Colonic mucosa (tissue), 4 donors: ENCODE measurements around the gene SHISAL1. TPM values are rescaled to one million over a fixed set of nuclear protein-coding genes. Genes with fewer than 3 reads are reported as not detected.

ENCODE experiments used
- DNase-seq: peaks from one replicate; pipeline ENCODE4 v3.0.0-alpha.2; 2020
- H3K27ac ChIP-seq: fragments of 200-600 bp; one replicate; pipeline ENCODE4 v1.8.0; 2021
- H3K27me3 ChIP-seq: fragments of 200-600 bp; one replicate; pipeline ENCODE4 v1.8.0; 2021
- H3K36me3 ChIP-seq: fragments of 200-600 bp; one replicate; pipeline ENCODE4 v1.8.0; 2021
- H3K4me1 ChIP-seq: fragments of 200-600 bp; one replicate; pipeline ENCODE4 v1.8.0; 2021; ENCODE audit warnings: mild to moderate bottlenecking
- H3K4me3 ChIP-seq: fragments of 200-600 bp; one replicate; pipeline ENCODE4 v1.8.0; 2021
- H3K9ac ChIP-seq, 2 donors: one replicate each; pipeline ENCODE4 v1.7.0; 2013; ENCODE audit warnings: control low read depth in 2 of 2, low read depth in 2 of 2, low read length in 2 of 2
- H3K9me3 ChIP-seq: fragments of 200-600 bp; one replicate; pipeline ENCODE4 v1.8.0; 2021
- CTCF ChIP-seq: fragments of 200-600 bp; IDR thresholded peaks from one replicate; pipeline ENCODE4 v1.8.0; 2022; ENCODE audit warnings: antibody characterized with exemption, mild to moderate bottlenecking
- intact Hi-C: fragments of 100-400 bp; cut with DNase I; formaldehyde crosslinking; loops from one replicate; pipeline ENCODE4 v1.14.1; 2022
- total RNA-seq, 2 donors: library from RNA; stranded (reverse); fragmentation: NEBNext Ultra II Directional in 1 of 2; extraction: Animal tissue kit (Norgen Biotek cat#: 25700) in 1 of 2; gene quantifications; one replicate each; pipeline ENCODE4 v1.2.1, GENCODE V29; 2021
- donor health status: healthy.
- donor health status: DM: no; HTN: no; CAD: no.
- donor health status: DM: no; HTN: no; CAD: no.

SHISAL1 gene
- total RNA-seq, 2 donors from 2014 or later: 0.27 to 6.6 TPM

DNA sequence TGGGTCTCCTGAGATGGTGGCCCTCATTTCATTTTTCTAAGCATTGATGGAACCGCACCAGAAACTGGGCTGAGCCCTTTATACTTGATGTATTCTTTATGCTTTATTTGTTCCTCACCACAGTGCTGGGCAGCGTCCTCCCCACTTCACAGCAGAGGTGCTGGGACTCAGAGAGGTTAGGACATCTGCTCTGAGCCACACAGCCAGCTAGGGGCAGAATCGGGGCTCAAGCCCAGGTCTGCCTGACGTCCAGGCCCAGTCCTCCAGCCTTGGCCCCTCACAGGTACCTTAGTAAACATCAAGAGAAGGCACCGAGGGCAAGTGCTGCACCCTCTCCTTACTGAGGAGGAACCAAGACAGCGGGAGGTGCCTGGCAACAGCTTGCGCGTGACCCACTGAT, 20.2 kb upstream of the SHISAL1 start:
- Histone ChIP-seq H3K4me1 (no peaks in the 10 kb centered on the region), H3K36me3 (no peaks in the 10 kb centered on the region), H3K27ac (no peak overlapping the region), H3K27me3 (peaks cover 30% of the 10 kb centered on the region), H3K9ac (no peak overlapping the region), H3K4me3 (no peak overlapping the region), H3K9me3 (no peaks in the 10 kb centered on the region)
- no peak for TF ChIP-seq CTCF
- intact Hi-C loops: no loop called here
- DNase-seq: no peak

DNA sequence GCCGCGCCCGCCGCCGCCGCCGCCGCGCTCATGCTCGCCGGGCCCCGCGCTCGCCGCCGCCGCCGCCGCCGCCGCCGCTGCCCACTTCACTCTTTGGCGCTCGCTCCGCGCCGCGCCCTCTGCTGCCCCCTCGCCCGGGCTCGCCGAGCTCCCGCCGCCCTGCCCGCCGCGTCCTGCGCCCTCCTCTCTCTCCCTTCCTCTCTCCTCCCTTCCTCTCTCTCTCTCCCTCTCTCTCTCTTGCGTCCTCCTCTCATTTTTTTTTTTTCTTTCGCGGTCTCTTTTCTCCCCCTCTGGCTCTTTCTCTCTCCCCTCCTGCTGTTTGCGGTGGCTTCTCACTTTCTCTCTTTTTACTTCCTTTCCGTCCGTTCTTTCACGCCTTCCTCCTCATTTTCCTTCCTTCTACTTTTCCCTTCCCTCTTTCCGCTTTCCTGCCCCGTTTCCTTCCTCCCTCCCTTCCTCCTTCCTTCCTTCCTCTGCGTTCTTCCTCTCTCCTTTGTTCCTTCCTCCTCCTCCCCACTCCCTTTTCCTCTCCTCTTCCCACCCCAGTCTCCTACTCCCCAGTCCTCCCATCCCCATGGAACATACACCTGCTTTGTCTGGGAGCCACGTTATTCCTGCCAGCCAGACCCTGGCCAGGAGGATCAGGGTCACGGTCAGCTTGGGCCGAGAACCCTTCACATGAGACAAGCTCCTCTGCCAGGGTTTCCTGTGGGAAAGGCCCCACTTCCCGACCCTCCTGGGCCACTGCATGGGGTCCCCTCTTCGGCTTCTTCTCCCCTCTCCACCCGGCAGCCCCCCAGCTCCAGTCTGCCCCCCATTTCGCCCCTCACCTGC, 19.3 kb upstream of the SHISAL1 start:
- no peak for TF ChIP-seq CTCF
- H3K4me1 ChIP-seq: no peaks in the 10 kb centered on the region
- H3K27ac ChIP-seq: no peak overlapping the region
- DNase-seq: no peak
- no peaks in the 10 kb centered on the region for H3K36me3 ChIP-seq
- peaks cover 30% of the 10 kb centered on the region for H3K27me3 ChIP-seq
- H3K9ac ChIP-seq: no peak overlapping the region
- no peaks in the 10 kb centered on the region for H3K9me3 ChIP-seq
- no peak overlapping the region for H3K4me3 ChIP-seq
- intact Hi-C loops: no loop called here

GRCh38 chr22:44330744-44331660, 18.3 kb upstream of the SHISAL1 start:
- no peaks in the 10 kb centered on the region for H3K4me1 ChIP-seq
- no peak overlapping the region for H3K27ac ChIP-seq
- DNase-seq: no peak
- no peak for TF ChIP-seq CTCF
- H3K9me3 ChIP-seq: no peaks in the 10 kb centered on the region
- no peaks in the 10 kb centered on the region for H3K36me3 ChIP-seq
- peak overlapping the region in 1 of 2 donors; percentile 29 for H3K9ac ChIP-seq
- H3K4me3 ChIP-seq: peak overlapping the region; percentile 13
- peaks cover 30% of the 10 kb centered on the region for H3K27me3 ChIP-seq
- intact Hi-C loops: no loop called here

GRCh38 chr22:44330188-44330743, 17.5 kb upstream of the SHISAL1 start:
- Histone ChIP-seq H3K27me3 (peaks cover 30% of the 10 kb centered on the region), H3K4me1 (no peaks in the 10 kb centered on the region), H3K36me3 (no peaks in the 10 kb centered on the region), H3K9ac (no peak overlapping the region), H3K27ac (no peak overlapping the region), H3K9me3 (no peaks in the 10 kb centered on the region), H3K4me3 (no peak overlapping the region)
- TF ChIP-seq CTCF: no peak
- DNase-seq: no peak
- intact Hi-C loops: no loop called here

- Histone ChIP-seq H3K36me3 (no peaks in the 10 kb centered on the region), H3K27ac (no peak overlapping the region), H3K4me1 (no peaks in the 10 kb centered on the region), H3K9me3 (no peaks in the 10 kb centered on the region), H3K9ac (no peak overlapping the region), H3K4me3 (no peak overlapping the region), H3K27me3 (peaks cover 30% of the 10 kb centered on the region)
- intact Hi-C loops: no loop called here
- TF ChIP-seq CTCF: no peak
- no peak for DNase-seq
Observed at GRCh38 chr22:44329179-44329796, 16.5 kb upstream of the SHISAL1 start.
